GDM1 (cell line): ENCODE measurements around the gene CORO1C.
A peak's percentile ranks its signal among the peaks of the same experiment; 100 is the strongest.

Experiments
- DNase-seq: peaks from one replicate; lab custom pipeline; 2025; lab: John Stamatoyannopoulos, UW

The CORO1C gene

DNA sequence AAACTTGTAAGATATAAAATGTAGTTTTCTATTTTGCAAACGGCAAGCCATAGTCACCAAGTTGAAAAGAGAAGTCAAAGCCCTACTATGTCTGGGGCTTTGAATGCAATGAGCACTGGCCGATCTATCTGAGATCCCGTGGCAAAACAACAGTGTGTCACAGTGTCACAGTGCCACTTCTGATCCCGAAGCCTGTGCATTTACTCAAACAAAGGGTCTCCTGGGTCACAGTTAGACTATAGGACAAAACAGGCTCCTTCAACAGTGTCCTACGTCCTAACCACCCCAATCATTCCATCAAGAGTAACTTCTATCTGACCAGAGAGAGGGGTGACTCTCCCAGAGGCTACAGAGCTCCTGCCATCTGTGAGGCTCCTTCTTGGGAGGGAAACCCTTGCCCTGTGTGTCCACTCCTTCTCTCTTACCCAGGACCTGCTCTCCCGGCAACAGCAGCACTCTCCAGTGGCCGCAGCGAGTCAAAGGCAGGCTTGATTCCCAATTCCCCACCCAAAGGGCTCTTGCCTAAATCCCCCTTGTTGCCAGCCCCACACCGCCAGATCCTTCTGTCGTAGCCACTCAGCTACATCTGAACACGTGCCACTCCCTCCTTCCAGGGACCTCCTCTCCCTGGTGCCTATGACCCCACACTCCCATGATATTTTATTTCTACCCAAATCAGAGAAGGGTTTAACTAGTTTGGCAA is 83.6 kb downstream of the CORO1C start:
- no peak for DNase-seq

DNA sequence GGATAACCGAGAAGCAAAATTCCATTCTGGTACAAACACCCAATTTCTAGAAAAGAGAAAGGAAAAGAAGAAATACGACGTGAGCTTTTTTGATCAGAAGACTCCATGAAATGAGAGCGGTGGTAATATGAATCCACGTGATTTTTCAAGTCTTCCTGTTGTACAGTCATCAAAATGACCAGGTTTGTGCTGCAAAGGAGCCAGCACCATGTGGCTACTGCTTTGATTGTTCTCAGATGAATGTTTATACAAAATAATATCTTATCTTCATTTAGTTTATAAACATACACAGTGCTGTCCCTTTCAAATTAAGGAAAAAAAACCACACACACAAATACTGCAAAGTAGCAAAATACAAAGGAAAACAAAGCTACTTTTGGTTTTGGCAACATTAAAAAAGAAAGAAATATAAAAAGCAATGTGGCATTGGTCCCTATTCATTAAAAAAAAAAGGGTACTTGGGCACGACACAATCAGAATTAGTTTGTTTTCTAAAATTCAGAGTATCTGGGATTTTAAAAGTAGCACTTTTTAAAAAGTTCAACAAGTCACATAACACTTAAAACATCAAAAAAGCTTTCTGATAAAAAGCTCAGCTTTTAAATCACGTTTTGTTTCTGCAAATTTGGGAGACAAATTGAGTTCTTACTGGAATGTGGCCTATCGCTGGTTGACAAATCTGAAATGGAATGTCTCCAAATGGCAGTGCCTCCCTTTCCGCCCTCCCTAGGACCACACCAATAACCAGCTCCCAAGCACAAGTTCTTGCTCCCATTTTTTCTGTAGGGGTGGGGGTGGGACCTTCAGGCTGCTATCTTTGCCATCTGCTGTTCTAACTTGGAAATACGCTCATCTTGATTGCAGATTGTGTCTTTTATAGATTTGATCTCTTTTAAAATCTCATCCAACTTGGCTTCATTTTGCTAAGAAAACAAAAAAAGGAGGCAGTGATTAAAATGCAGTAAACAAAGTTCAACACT is 84.4 kb downstream of the CORO1C start:
- no peak for DNase-seq

DNA sequence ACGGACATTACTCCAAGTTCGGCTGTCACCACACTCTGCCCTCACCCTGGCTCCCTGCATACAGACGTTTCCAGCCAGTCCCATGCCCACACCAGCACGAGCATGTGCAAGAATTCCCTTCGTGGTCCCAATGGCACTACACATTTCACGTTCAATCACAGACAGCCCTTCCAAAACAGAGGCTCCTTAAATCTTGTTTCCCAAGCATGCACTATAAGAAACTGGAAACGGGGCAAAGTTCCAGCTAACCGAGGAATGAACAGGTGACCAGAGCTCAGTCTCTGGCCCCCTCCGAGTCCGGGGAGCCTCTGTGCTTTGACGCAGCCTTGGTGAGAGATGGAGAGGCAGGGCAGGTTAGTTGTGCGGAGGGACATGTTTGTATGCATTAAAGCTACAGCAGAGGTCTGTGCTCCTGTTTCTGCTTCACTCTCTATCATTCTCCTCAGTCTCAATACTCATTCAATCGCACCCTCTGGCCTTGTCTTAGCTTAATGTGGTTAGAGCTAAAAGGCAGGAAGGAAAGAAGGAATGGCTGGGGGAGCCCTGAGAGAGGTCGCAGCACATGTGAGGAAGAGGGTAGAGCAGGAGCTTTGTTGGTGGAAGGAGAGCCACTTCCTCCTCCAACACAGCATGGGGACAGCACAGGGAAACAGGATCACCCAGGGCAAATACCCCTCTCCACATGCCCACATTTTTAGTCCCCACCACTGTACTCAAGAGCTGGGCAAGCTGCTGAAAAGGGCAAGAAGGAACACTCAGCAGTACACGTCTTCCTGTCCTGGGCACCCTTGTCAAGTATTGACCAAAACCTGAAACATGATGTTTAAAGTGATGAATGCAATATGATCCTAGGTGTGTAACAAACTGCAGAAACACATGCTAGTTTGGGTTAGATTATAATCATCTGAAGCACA is 85.4 kb downstream of the CORO1C start:
- peak; percentile 42 for DNase-seq

DNA sequence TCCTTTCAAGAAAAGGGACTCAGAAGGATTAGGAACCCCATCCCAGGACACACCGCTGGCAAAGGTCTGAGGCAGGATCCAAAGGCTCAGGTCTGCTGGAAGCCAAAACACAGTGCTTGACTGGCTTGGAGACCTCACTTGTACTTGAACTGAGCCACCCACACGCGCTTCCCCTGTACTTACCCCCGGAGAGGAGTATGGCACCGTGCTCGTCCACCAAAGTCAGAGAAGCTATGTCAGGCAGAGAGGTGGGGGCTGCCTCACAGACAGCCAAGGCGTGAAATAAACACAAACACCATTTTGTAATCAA is 86.6 kb downstream of the CORO1C start:
- DNase-seq: no peak

DNA sequence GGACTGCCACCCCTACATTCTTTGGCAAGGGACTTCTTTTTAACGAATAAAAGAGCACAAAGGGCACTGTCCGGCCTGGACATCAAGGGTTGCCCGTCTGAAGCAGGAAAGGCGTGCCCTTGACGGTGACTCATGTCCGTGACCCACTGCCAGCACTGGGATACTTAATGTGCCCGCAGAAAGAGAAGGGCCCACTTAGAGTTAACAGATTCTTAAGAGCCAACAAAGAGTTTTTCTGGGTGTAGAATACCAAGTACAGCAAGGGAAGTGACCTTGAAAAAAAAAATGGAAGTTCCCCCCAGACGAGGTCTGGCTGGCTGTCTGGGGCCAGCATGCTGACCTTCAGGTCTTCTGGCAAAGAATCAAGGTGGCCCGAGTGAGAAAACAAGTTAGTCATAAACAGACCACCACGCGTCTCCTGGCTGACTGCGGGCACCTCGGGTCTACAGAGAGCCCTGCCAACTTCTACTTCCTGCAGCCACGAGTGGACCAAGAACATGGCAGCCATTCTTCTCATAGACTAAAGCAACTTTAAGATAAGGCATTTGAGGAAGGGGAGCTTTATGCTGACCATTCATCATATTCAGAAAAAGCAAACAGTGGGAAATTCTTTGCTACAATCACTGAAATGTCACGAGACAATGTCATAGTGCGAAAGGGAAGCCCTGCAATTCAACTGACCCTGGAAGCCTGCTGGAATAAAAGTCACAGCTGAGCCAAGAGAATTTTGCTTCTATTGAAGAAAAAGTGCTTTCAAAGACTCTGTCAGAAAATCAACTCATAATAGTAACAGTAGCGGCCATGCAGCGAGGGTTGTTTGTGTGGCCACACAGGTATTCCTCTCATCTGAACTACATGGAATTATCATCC is 87.1 kb downstream of the CORO1C start:
- no peak for DNase-seq

DNA sequence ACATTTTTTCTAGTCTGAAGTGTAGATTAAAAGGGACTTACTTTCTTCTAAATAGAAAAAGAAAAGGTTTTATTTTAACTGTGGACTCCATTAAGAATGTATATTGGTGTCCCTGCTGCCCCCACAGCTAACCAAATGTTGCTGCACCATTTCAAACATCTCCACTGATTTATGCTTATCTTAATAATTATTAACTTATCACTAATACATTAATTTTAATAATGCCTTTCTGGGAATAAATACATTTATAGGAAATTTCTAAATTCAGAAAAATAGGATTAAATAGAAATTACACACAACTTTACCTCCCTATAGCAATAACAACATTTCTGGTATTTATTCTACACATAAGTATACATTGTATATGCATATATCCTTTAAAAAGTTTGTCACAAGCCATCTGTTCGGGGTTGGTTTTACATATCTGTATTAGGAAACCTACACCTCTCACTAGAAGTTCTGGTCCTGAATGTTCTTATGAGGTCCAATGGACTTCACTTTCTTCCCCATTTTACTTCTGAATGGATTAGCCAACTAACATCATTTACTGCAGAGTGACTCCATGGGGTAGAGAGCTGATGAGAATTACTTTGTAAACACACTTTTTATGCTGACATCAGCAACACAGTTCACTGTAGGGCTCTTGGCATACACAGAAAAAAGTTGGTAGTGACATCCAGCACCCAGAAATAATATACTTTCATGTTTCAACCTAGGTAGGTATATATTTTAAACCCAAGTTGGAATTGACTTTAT is 88.2 kb downstream of the CORO1C start:
- DNase-seq: no peak

DNA sequence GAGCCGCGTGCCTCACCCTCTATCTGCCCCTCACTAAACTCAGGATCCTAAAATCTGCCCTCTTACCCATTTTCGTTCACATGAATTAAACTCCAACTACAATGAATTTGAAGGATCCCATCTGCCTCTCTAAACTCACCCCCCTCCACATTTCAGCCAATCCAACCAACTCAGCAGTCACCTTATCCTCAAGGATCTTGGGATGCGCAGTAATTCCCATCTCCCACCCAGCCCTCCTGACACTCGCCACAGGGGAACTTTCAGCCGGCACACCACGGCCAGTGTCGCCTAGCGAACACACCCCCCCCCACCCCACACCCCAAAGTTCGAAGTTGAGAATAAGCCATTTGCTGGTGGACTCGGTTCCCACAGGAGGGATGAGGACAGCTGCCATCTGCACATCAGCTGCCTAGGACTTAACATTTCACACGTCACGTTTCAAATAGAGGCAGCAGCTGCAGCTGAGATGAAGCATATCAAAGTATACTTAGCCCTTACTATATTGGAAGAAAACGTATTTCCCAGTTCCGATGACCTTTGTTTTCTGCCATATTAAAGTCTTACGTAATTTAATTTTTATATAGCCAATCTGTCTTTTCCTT is 88.9 kb downstream of the CORO1C start:
- DNase-seq: no peak

DNA sequence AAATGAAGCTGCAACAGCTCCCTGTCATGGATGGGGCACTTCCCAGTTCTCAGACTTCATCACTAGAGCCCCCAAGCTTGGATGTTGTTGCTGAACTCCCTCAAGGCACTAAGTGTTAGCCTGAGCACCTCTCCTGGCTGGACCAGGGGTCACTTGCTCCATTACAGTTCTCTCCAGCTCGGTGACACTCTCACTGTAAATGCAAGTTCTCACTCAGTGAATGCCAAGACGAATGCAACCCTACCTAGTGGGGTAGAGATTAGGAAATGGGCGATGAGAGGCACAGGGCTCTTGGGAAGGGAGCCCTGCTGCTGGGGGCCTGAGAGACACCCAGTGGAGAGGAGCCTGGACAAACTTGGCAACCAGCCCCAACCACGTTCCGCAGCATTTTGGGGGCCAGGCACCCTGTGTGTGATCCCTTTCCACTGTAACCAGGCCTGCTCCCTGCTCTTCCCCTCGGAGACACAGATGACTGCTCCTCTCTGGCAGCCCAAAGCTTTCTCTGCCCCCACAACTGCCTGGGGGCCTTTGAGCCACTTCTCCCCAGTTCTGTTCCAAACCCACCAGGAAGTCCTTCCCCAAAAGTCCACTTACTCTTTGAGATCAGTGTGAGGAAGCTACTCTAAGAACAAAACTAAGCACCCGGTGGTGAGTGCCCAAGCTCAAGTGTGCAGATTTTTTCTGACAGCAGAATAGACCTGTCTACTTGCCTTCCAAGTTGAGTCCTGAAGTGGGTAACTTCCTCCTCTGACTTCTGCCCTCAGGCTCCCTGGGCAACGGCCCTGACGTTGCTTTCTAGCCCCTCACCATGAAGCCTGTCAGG is 89.7 kb downstream of the CORO1C start:
- DNase-seq: no peak

DNA sequence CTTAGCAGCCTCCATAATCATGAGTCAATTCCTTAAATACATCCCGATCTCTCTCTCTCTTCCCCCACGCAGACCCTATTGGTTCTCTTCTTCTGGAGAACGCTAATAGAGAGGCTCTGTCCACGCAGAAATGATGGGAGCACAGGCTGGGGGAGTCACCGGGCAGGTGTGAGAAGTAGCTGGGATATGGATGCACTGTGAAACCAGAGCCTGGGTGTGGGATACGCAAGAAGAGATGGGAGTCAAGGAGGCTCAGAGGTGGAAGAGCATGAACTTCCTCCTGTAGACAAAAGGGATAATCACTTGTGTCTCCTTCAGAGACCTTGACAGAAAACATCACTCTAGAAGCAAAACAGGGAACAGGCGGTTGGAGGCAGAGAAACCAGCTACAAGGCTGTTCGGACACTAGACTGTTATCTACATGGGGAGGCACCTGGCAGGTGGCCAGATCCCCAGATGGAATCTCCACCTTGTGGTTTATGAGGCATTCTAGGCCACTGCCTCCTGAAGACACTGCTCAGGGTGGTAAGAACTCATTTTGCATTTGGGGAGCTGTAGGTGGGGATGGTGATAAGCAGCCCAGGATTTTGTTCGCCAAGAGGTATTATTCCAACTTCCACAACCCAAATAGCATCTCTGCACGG is 90.4 kb downstream of the CORO1C start:
- DNase-seq: no peak

DNA sequence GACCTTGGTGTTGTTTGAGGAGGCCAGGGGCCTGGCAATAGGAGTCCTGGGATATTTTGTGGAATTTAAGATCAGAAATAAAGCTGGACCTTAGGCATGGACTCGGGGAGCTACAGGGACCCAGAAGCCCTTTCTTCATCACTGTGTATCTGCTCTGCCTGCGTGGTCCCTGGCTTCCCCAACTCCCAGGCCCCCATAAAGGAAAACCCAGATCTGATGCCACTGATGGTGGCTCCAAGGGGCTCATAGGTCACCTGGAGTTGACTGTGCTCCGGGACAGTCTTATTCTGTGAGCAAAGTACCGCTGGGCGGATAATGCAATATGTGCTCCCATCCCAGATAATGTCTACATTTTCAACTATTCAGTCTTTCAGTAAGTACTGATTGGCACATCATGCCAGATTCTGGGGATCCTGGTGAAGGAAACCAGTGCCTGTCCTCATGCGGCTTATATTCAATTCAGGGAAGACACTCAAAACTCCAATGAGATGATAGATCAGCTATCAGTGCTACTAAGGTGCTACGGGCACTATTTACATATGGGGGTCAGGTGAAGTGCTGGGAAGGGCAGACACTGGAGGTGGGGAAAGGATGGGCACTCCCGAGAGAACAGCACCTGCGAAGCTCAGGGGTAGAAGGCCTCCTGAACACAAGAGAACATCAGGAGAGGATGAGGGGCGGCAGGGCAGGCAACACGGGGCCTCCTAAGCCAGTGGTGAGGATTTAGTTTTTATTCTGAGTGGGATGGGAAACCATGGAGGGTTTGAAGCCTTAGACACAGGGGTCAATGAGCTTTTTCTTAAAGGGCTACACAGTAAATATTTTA is 92.1 kb downstream of the CORO1C start:
- DNase-seq: no peak

DNA sequence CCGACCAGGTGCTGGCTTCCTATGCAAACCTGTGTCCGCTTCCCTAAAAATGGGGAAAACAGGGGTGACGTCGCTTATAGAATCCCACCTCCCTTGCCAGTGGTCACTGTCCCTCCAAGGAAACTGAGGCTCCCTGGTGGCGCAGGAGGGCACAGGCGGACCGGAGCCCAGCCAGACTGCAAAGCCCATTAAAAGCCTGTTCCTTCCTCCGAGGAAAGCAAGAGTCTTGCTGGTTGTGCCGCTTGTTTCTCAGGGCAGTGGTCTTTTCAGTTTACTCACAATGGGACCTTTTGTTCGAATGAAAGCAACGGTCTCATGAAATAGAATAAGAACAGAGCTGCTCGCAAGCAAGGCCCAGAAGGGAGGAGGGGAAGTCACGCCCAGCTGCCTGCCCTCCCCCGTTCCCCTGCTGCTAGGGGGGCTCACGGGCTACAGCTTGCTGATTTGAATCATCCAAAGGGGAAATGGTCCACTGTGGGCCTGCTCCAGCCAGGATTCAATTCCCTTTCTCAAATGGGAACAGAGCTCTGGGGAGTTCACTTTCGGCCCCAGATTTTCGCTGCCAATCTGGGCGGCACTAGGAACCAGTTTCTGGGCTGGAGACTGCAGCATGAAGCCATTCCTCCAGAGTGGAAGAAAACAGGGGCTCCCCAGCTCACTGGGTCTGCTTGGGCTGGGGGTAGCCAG is 93.0 kb downstream of the CORO1C start:
- DNase-seq: peak; percentile 25

DNA sequence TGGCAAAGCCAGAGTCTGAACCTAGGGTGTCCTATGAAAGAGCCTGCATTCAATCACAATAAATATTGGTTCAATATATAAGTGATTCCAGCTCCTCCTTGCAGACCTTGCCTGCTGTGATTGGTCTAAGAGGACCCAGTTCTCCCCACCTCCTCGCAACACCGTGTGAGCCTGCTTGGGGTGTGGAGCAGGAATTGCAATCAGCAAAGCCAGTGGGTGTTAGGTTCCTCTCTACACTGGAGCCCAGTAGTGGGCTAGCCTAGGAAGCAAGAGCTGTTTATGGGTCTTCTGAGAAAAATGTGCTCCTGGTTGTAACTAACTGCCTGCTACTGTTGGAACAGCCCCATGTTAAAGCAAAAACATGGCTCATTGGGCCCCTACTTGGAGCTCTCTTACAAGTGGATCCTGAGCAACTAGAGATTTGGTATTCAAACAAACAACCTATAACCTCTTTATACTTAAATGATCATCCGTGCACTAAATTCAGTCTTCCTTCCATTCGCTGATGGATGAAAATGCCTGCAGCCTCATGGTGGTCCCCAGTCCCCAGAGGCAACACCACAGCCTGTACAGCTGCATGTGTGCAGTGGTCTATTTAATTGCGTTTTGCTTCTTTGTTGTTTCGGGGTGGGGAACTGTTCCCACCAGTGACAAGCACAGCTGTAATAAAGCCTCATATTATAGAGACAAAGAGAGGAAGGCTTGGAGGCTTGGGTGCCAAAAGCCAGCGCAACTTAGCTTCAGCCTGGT is 93.9 kb downstream of the CORO1C start:
- no peak for DNase-seq

DNA sequence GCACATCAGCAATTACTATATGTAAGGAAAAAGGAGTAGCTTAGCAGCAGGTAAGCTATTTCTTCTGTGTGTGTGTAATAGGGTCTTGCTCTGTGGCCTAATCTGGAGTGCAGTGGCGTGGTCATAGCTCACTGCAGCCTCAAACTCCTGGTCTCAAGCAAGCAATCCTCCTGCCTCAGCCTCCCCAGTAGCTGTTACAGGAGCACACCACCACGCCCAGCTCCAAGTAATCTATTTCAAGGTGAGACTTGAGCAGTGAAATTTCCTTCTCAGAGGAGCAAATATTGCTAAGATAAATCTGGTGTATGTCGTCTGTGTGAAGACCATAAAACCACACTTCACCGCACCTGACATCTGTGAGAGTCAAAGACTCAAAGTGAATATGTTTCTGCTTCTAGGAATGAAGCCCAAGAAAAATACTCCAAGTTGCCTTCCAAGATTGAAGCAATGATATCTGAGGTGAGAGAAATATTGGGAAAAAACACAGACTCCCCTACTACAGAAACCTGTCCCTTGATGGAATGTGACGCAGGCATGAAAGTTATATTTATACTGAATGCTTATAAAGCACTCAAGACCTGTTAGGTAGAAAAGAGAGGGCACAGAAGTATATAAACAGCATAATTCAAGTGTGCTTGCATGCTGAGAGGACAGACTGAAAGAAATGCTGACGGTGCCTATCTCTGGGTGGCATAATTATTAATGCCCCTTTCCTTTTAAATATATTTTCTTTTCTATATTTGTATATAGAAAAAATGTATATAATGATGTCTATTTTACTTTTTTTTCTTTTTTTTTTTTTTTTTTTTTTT is 95.1 kb downstream of the CORO1C start:
- DNase-seq: no peak

DNA sequence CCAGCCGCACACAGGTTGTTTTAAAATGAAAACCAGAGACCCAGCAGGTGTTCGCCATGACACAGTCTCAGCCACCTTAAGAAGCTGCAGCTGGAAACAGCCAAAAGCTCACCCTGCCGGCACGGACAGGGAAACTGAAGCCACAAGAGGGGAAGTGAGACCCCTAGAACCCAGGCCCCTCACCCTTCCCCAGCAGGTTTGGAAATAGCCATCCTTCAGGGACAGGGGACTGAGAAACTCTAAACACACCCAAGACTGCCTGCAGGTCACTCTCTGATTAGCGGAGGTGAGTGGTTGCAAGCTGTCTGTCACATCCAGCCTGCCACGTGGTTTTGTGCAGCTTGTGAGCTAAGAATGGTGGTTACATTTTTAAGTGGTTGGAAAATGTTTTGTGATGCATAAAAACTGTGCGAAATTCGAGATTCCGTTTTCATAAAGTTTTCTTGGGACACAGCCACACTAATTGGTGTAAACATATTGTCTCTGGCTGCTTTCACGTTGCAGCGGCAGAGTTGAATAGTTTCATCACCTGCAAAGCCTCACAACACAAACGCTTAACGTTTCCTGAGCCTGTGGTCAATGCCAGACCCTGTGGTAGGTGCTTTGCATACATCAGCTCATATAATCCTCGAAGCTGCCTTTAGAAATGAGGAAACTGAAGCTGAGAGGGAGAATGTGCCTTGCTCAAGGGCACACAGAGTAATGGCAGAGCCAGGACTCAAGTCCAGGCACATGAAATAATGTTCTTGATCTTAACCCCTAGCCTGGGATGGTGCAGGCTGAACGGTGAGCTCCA is 95.9 kb downstream of the CORO1C start:
- peak; percentile 79 for DNase-seq

DNA sequence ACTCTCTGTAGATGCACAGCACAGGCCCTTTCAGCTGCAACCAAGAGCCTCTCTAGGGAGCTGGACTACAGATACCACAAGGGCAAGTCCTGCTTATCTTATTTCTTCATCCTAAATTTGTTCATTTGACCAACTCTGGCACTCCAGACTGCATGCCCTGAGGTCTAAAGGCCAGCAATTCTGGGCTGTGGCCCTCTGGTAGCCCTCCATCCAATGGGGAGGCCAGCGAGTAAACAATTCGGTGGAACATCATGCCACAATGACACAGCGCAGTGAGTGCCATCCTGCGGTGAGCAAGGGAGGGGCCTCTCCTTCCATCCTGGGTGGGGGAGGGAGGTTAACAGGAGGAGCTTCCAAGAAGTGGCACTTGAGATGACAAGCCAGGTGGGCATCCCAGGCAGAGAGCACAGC is 97.0 kb downstream of the CORO1C start:
- peak; percentile 62 for DNase-seq
